Measurements from ENCODE around the gene VWA8. TPM values are rescaled to one million over a fixed set of nuclear protein-coding genes. Genes with fewer than 3 reads are reported as not detected.

Gene VWA8
- total and polyA plus RNA-seq, 2 of the 8 experiments (the other 6 are each of a cell fraction or from before 2014, with no cell fraction given) = 5.9 to 19.6 TPM

- TF ChIP-seq FOSL1 (IDR thresholded peaks at IDR 0.05; ENCODE audit: insufficient read depth, low read depth, low read length) = no peak
- no peak for TF ChIP-seq KDM4A (IDR thresholded peaks at IDR 0.05; ENCODE audit: low read depth, low read length, severe bottlenecking)
- no peak for TF ChIP-seq NANOG (IDR thresholded peaks at IDR 0.05; ENCODE audit: insufficient read depth, low read depth, low read length, poor library complexity, severe bottlenecking)
- no peak for TF ChIP-seq MAX (IDR thresholded peaks at IDR 0.05)
These were observed 381.0 kb downstream of the VWA8 start (continued) for GRCh38 chr13:41579881-41580280.
